Measurements from ENCODE around the gene B3GAT3.
"Not testable (repeated sequence)": the region's sequence is repeated elsewhere in the genome, so short reads cannot be mapped to it uniquely, and the experiment has no call there.

The B3GAT3 gene

GRCh38 chr11:62604460-62605120, 17.2 kb downstream of the B3GAT3 start:
- peak; percentile 73 for DNase-seq (ENCODE audit: low read depth, low spot score)

GRCh38 chr11:62603776-62604299, 17.9 kb downstream of the B3GAT3 start:
- DNase-seq (ENCODE audit: low read depth, low spot score) = no peak

- DNase-seq (ENCODE audit: low read depth, low spot score) = no peak
Observed at GRCh38 chr11:62603072-62603408, 18.7 kb downstream of the B3GAT3 start.

- DNase-seq (ENCODE audit: low read depth, low spot score) = peak; percentile 69
Observed at GRCh38 chr11:62602141-62603071, 19.4 kb downstream of the B3GAT3 start.

- DNase-seq (ENCODE audit: low read depth, low spot score) = peak; percentile 100
Observed at GRCh38 chr11:62601372-62602140, 20.2 kb downstream of the B3GAT3 start, which contains the start of gene MTA2. TSS of gene MTA2 (minus strand) at chr11:62601865. CDS start at chr11:62601450, 415 bp downstream.

- no peak for DNase-seq (ENCODE audit: low read depth, low spot score)
Observed at GRCh38 chr11:62601122-62601371, 20.7 kb downstream of the B3GAT3 start.

GRCh38 chr11:62600367-62601121, 21.2 kb downstream of the B3GAT3 start:
- no peak for DNase-seq (ENCODE audit: low read depth, low spot score)

- no peak for DNase-seq (ENCODE audit: low read depth, low spot score)
Observed at GRCh38 chr11:62599901-62600300, 21.9 kb downstream of the B3GAT3 start.

- peak; percentile 98 for DNase-seq (ENCODE audit: low read depth, low spot score)
Observed at GRCh38 chr11:62599069-62599696, 22.6 kb downstream of the B3GAT3 start.

- DNase-seq (ENCODE audit: low read depth, low spot score) = no peak
Observed at GRCh38 chr11:62595124-62595523, 26.7 kb downstream of the B3GAT3 start.

GRCh38 chr11:62593434-62594044, 28.2 kb downstream of the B3GAT3 start:
- peak; percentile 87 for DNase-seq (ENCODE audit: low read depth, low spot score)

- DNase-seq (ENCODE audit: low read depth, low spot score) = no peak
Observed at GRCh38 chr11:62592989-62593421, 28.8 kb downstream of the B3GAT3 start.

- DNase-seq (ENCODE audit: low read depth, low spot score) = no peak
Observed at GRCh38 chr11:62592146-62592815, 29.5 kb downstream of the B3GAT3 start.

GRCh38 chr11:62591448-62592145, 30.2 kb downstream of the B3GAT3 start, which contains the start of gene TUT1:
TSS of gene TUT1 (minus strand) at chr11:62591523. CDS start at chr11:62591485, 38 bp downstream.
- DNase-seq (ENCODE audit: low read depth, low spot score) = peak; percentile 100

- no peak for DNase-seq (ENCODE audit: low read depth, low spot score)
Observed at GRCh38 chr11:62588966-62589637, 32.7 kb downstream of the B3GAT3 start.

GRCh38 chr11:62585356-62585755, 36.4 kb downstream of the B3GAT3 start:
- not testable (repeated sequence) for DNase-seq (ENCODE audit: low read depth, low spot score)

GRCh38 chr11:62581735-62582134, 40.1 kb downstream of the B3GAT3 start:
- not testable (repeated sequence) for DNase-seq (ENCODE audit: low read depth, low spot score)

- DNase-seq (ENCODE audit: low read depth, low spot score) = no peak
Observed at GRCh38 chr11:62580959-62581715, 40.6 kb downstream of the B3GAT3 start.
